Measurements from ENCODE around the gene AAMDC. TPM values are rescaled to one million over a fixed set of nuclear protein-coding genes. Genes with fewer than 3 reads are reported as not detected.

AAMDC gene
- total RNA-seq, 1 experiment from 2014 or later: 20.7 TPM

- H3K9ac ChIP-seq (ENCODE audit: extremely low read depth, insufficient read length, low read length): no peak overlapping the region
- H4K8ac ChIP-seq (replicated peaks; ENCODE audit: insufficient read length, low read depth, low read length): no peak overlapping the region
- H3K27me3 Mint-ChIP-seq (ENCODE audit: low read depth): no peaks in the 10 kb centered on the region
- no peaks in the 10 kb centered on the region for H4K20me1 ChIP-seq (ENCODE audit: control insufficient read depth, insufficient read depth, insufficient read length)
- TF ChIP-seq, protein P1, sequence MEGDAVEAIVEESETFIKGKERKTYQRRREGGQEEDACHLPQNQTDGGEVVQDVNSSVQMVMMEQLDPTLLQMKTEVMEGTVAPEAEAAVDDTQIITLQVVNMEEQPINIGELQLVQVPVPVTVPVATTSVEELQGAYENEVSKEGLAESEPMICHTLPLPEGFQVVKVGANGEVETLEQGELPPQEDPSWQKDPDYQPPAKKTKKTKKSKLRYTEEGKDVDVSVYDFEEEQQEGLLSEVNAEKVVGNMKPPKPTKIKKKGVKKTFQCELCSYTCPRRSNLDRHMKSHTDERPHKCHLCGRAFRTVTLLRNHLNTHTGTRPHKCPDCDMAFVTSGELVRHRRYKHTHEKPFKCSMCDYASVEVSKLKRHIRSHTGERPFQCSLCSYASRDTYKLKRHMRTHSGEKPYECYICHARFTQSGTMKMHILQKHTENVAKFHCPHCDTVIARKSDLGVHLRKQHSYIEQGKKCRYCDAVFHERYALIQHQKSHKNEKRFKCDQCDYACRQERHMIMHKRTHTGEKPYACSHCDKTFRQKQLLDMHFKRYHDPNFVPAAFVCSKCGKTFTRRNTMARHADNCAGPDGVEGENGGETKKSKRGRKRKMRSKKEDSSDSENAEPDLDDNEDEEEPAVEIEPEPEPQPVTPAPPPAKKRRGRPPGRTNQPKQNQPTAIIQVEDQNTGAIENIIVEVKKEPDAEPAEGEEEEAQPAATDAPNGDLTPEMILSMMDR (conservative IDR thresholded peaks at IDR 0.05): no peak
- H3K27ac ChIP-seq (ENCODE audit: insufficient read length, low read depth, low read length): no peak overlapping the region
- no peak overlapping the region for H3K23ac ChIP-seq (ENCODE audit: insufficient read length, low read depth, low read length)
- H3K4me3 Mint-ChIP-seq: no peak overlapping the region
- H2BK120ac ChIP-seq (ENCODE audit: low read depth, low read length, poor library complexity, severe bottlenecking): no peak overlapping the region
- H2AFZ ChIP-seq (ENCODE audit: low read length): no peak overlapping the region
- no peak overlapping the region for H3K56ac ChIP-seq (ENCODE audit: insufficient read length, low read depth, low read length)
- H3K4ac ChIP-seq (ENCODE audit: low read depth, low read length): no peak overlapping the region
- H3K18ac ChIP-seq (ENCODE audit: insufficient read length, low read depth, low read length): no peak overlapping the region
- no peak overlapping the region for H3K4me2 ChIP-seq (ENCODE audit: insufficient read depth, insufficient read length, low read length)
- H4K91ac ChIP-seq (ENCODE audit: insufficient read length, low read depth, low read length): no peak overlapping the region
- H3T11ph ChIP-seq (ENCODE audit: low read length): no peak overlapping the region
- H2BK5ac ChIP-seq (ENCODE audit: insufficient read length, low read length): no peak overlapping the region
- H3K9me3 ChIP-seq (ENCODE audit: control insufficient read depth, low read depth, low read length): no peaks in the 10 kb centered on the region
- H3K4me1 ChIP-seq (ENCODE audit: insufficient read depth, low read length): no peaks in the 10 kb centered on the region
- peaks cover 1 to 6% (median 3%) of the 10 kb centered on the region in 3 experiments; a peak in 6 of 7 replicates for H3K36me3 Mint-ChIP-seq (ENCODE audit: insufficient read depth in 1 of 3, low read depth in 3 of 3)
- no peaks in the 10 kb centered on the region for H3K23me2 ChIP-seq (ENCODE audit: insufficient read length, low read depth, low read length, poor library complexity, severe bottlenecking)
- peaks cover 2% of the 10 kb centered on the region for H3K79me1 ChIP-seq (ENCODE audit: insufficient read depth, low read depth, low read length, poor library complexity, severe bottlenecking)
- no peaks in the 10 kb centered on the region for H3K9me3 Mint-ChIP-seq
- H3K79me2 ChIP-seq (ENCODE audit: insufficient read depth, low read length): peaks cover 25% of the 10 kb centered on the region; the same call in 1 of the 2 replicates
- H2BK20ac ChIP-seq (ENCODE audit: low read depth, low read length, poor library complexity, severe bottlenecking): no peak overlapping the region
- H2BK12ac ChIP-seq (ENCODE audit: insufficient read length, low read depth, low read length): no peak overlapping the region
- no peak overlapping the region for H4K5ac ChIP-seq (ENCODE audit: insufficient read length, low read depth, low read length)
- no peak for DNase-seq
- H3K27ac Mint-ChIP-seq: no peak overlapping the region
- H2AK5ac ChIP-seq (ENCODE audit: insufficient read length, low read length): no peak overlapping the region
- H2BK15ac ChIP-seq (ENCODE audit: low read depth, low read length): no peak overlapping the region
- no peaks in the 10 kb centered on the region for H3K27me3 ChIP-seq (ENCODE audit: insufficient read depth, low read length)
- peaks cover 5 to 10% of the 10 kb centered on the region in 2 experiments; a peak in 3 of 4 replicates for H3K4me1 Mint-ChIP-seq
- H3K14ac ChIP-seq (ENCODE audit: insufficient read depth, low read length): no peak overlapping the region
These were observed 14.5 kb upstream of the AAMDC start for GRCh38 chr11:77806415-77806814.

All from H9 (cell line).